ENCODE data around the gene SLC25A13. TPM values are rescaled to one million over a fixed set of nuclear protein-coding genes. Genes with fewer than 3 reads are reported as not detected.

SLC25A13 gene
- total RNA-seq, 4 donors from 2014 or later = 2.3 to 53.0 (median 39.3) TPM

- peaks cover 4 to 6% of the 10 kb centered on the region in 2 donors for H3K4me1 ChIP-seq
- H3K4me3 ChIP-seq = no peak overlapping the region
- no peak for DNase-seq
- no peaks in the 10 kb centered on the region for H3K9me3 ChIP-seq
- intact Hi-C loops (cut with DNase I; ENCODE audit: low total_unique reads) = no loop called here
- H3K27me3 ChIP-seq = no peaks in the 10 kb centered on the region
- no peaks in the 10 kb centered on the region for H3K36me3 ChIP-seq
- no peak overlapping the region for H3K27ac ChIP-seq
- TF ChIP-seq POLR2A (IDR thresholded peaks at IDR 0.05) (no peak), CTCF (IDR thresholded peaks at IDR 0.05) (no peak)
Measured at GRCh38 chr7:96305915-96306314, 16.0 kb downstream of the SLC25A13 start.

- Histone ChIP-seq H3K27ac (no peak overlapping the region), H3K27me3 (no peaks in the 10 kb centered on the region), H3K9me3 (no peaks in the 10 kb centered on the region), H3K36me3 (no peaks in the 10 kb centered on the region), H3K4me1 (peaks cover 0 to 4% of the 10 kb centered on the region in 2 donors), H3K4me3 (no peak overlapping the region)
- intact Hi-C loops (cut with DNase I; ENCODE audit: low total_unique reads) = no loop called here
- DNase-seq = no peak
- TF ChIP-seq POLR2A (IDR thresholded peaks at IDR 0.05) (no peak), CTCF (IDR thresholded peaks at IDR 0.05) (no peak)
Measured at GRCh38 chr7:96304573-96304972, 17.3 kb downstream of the SLC25A13 start.

GRCh38 chr7:96303686-96304443 is 18.0 kb downstream of the SLC25A13 start:
- H3K36me3 ChIP-seq = no peaks in the 10 kb centered on the region
- intact Hi-C loops (cut with DNase I; ENCODE audit: low total_unique reads) = no loop called here
- H3K9me3 ChIP-seq = no peaks in the 10 kb centered on the region
- TF ChIP-seq CTCF (IDR thresholded peaks at IDR 0.05) (no peak), POLR2A (IDR thresholded peaks at IDR 0.05) (no peak)
- no peaks in the 10 kb centered on the region for H3K27me3 ChIP-seq
- H3K4me3 ChIP-seq = no peak overlapping the region
- peaks cover 0 to 4% of the 10 kb centered on the region in 2 donors for H3K4me1 ChIP-seq
- no peak overlapping the region for H3K27ac ChIP-seq
- no peak for DNase-seq

- TF ChIP-seq POLR2A (IDR thresholded peaks at IDR 0.05) (no peak), CTCF (IDR thresholded peaks at IDR 0.05) (no peak)
- H3K9me3 ChIP-seq = no peaks in the 10 kb centered on the region
- H3K27me3 ChIP-seq = no peaks in the 10 kb centered on the region
- no peak overlapping the region for H3K4me3 ChIP-seq
- intact Hi-C loops (cut with DNase I; ENCODE audit: low total_unique reads) = no loop called here
- no peak for DNase-seq
- H3K36me3 ChIP-seq = no peaks in the 10 kb centered on the region
- no peak overlapping the region for H3K27ac ChIP-seq
- H3K4me1 ChIP-seq = no peaks in the 10 kb centered on the region
Measured at GRCh38 chr7:96303105-96303685, 18.7 kb downstream of the SLC25A13 start.

- H3K4me1 ChIP-seq = no peaks in the 10 kb centered on the region
- H3K27ac ChIP-seq = no peak overlapping the region
- TF ChIP-seq POLR2A (IDR thresholded peaks at IDR 0.05) = no peak
- TF ChIP-seq CTCF (IDR thresholded peaks at IDR 0.05) = no peak
- no peak for DNase-seq
- H3K36me3 ChIP-seq = no peaks in the 10 kb centered on the region
- H3K9me3 ChIP-seq = no peaks in the 10 kb centered on the region
- no peak overlapping the region for H3K4me3 ChIP-seq
- no peaks in the 10 kb centered on the region for H3K27me3 ChIP-seq
- intact Hi-C loops (cut with DNase I; ENCODE audit: low total_unique reads) = no loop called here
Measured at GRCh38 chr7:96300986-96301385, 20.9 kb downstream of the SLC25A13 start.

Measured in uterus (tissue), 4 donors.